Subcutaneous abdominal adipose tissue (tissue), 5 donors: Measurements from ENCODE around the gene EXOC6B.

Experiments
- H3K27ac ChIP-seq: one replicate; pipeline ENCODE4 v1.7.0; 2013; ENCODE audit warnings: low read depth, mild to moderate bottlenecking, inconsistent platforms, low read length, moderate library complexity
- H3K27me3 ChIP-seq, 5 donors: one replicate each; pipeline ENCODE4 v1.7.0; 2013; ENCODE audit warnings: low read length in 5 of 5, inconsistent platforms in 1 of 5; ENCODE audit not compliant: control insufficient read depth in 5 of 5, insufficient read depth in 4 of 5
- H3K36me3 ChIP-seq, 5 donors: one replicate each; pipeline ENCODE4 v1.7.0; 2013; ENCODE audit warnings: low read length in 5 of 5; ENCODE audit not compliant: control insufficient read depth in 5 of 5, insufficient read depth in 5 of 5
- H3K4me1 ChIP-seq, 5 donors: one replicate each; pipeline ENCODE4 v1.7.0; 2013; ENCODE audit warnings: low read length in 5 of 5, mild to moderate bottlenecking in 3 of 5, moderate library complexity in 1 of 5; ENCODE audit not compliant: control insufficient read depth in 5 of 5, insufficient read depth in 5 of 5
- H3K4me3 ChIP-seq, 5 donors: one replicate each; pipeline ENCODE4 v1.7.0; 2013; ENCODE audit warnings: low read length in 5 of 5, low read depth in 1 of 5
- H3K9ac ChIP-seq, 5 donors: one replicate each; pipeline ENCODE4 v1.7.0; 2013; ENCODE audit warnings: low read length in 5 of 5, mild to moderate bottlenecking in 4 of 5, moderate library complexity in 3 of 5
- H3K9me3 ChIP-seq, 5 donors: one replicate each; pipeline ENCODE4 v1.7.0; 2013; ENCODE audit warnings: low read length in 5 of 5; ENCODE audit not compliant: control insufficient read depth in 5 of 5
- donor health status: healthy.
- donor health status: healthy.
- donor health status: healthy.
- donor health status: healthy.
- donor health status: healthy.

Gene EXOC6B

DNA sequence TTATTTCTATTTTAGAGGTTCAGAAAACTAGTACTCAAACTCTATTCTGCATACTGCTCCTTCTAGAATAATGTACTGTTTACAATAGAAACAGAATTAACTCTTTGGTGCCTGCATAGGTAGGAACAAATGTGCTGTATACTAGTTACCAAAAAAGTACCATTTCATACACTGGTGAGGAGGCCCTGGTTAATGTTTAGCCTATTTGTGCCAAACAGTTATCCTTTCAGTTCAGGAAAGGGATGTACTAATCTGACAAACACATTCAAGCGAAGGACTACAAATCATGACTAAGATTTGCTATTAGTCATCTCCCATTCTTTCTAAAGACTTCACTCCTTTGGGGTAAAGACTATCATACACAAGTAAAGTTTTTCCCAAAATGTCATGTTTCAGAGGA lies 47.4 kb downstream of the EXOC6B start:
- Histone ChIP-seq H3K9ac (no peak overlapping the region), H3K27me3 (no peaks in the 10 kb centered on the region), H3K27ac (no peak overlapping the region), H3K4me1 (peaks cover 0 to 23% (median 17%) of the 10 kb centered on the region in 5 donors), H3K9me3 (peaks cover 0 to 7% (median 0%) of the 10 kb centered on the region in 5 donors), H3K36me3 (peaks cover 0 to 3% (median 0%) of the 10 kb centered on the region in 5 donors), H3K4me3 (no peak overlapping the region)

DNA sequence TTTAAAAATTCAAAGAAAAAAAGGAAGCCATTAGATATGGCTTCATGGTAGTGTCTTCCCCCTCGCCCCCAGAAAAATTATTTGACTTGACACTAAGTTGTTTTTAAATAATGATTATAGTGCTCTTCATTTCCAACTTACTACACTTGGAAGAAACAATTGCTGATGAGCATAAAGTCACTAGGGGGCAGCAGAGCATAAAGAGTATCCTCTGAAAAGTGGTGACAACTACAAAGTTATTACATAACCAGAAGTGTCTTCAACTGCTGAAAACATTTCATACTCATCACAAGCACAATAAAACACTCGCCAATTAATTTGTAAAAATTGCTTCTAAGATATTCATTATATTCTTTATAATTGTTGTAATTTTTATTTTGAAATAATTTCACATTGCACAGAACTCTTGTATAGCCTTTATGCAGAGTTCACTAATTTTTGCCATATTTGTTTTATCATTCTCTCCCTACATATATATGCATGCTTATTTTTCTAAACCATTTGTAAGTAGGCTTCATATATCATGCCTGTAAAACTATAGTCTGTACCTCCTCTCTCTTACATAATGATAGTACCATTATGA lies 54.9 kb downstream of the EXOC6B start:
- H3K4me1 ChIP-seq: peaks cover 0 to 3% (median 0%) of the 10 kb centered on the region in 5 donors
- H3K27ac ChIP-seq: no peak overlapping the region
- no peaks in the 10 kb centered on the region for H3K9me3 ChIP-seq
- H3K9ac ChIP-seq: no peak overlapping the region
- no peaks in the 10 kb centered on the region for H3K27me3 ChIP-seq
- no peaks in the 10 kb centered on the region for H3K36me3 ChIP-seq
- no peak overlapping the region for H3K4me3 ChIP-seq

DNA sequence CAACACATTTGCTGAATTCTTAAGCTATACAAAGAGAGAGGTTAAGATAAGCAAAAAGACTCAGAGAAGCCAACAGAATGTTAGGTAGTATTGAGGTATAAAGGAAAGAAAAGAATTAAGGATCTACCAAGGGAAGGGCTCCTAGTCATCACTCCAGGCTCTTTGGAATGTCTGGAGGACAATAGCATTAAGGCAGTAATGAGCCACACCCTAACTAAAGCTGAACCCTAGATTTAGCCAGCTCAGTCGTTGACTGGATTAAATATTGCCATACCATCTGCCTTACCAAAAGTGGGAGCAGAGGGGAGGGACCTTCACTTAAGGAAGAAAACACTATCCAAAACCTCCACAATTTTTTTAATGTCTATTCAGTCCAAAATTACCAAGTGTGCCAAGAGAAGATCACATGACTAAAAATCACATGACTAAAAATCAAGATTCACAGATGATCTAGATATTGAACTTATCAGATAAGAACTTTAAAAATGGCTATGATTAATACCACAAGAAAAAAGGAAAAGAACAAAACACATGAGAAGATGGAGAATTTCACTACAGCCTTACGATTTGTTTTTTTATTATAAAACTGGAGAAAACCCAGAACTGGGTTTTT lies 59.7 kb downstream of the EXOC6B start:
- Histone ChIP-seq H3K4me3 (no peak overlapping the region), H3K27ac (no peak overlapping the region), H3K36me3 (peaks cover 0 to 3% (median 0%) of the 10 kb centered on the region in 5 donors), H3K9ac (no peak overlapping the region), H3K27me3 (no peaks in the 10 kb centered on the region), H3K9me3 (peaks cover 2 to 14% (median 10%) of the 10 kb centered on the region in 5 donors), H3K4me1 (peaks cover 0 to 2% (median 0%) of the 10 kb centered on the region in 5 donors)

DNA sequence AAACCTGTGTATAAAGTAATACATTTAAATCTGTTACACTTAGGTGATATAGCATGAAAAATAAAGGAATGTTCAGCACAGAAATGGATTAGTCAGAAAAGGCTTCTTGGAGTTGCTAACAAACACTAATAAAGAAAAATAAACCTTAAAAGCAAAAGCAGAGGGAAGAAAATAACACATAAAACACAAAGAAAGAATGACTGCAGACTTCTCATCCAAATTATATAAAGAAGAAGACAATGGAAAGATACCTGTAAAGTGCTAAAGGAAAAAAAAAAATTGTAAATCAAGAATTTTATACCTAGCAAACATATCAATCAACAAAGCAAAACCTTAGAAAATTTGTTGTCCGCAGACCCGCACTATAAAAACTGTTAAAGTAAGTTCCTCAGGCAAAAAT lies 63.6 kb downstream of the EXOC6B start:
- peaks cover 0 to 3% (median 0%) of the 10 kb centered on the region in 5 donors for H3K36me3 ChIP-seq
- peaks cover 2 to 14% (median 10%) of the 10 kb centered on the region in 5 donors for H3K9me3 ChIP-seq
- H3K27ac ChIP-seq: no peak overlapping the region
- H3K4me1 ChIP-seq: no peaks in the 10 kb centered on the region
- no peak overlapping the region for H3K9ac ChIP-seq
- no peak overlapping the region for H3K4me3 ChIP-seq
- H3K27me3 ChIP-seq: no peaks in the 10 kb centered on the region

DNA sequence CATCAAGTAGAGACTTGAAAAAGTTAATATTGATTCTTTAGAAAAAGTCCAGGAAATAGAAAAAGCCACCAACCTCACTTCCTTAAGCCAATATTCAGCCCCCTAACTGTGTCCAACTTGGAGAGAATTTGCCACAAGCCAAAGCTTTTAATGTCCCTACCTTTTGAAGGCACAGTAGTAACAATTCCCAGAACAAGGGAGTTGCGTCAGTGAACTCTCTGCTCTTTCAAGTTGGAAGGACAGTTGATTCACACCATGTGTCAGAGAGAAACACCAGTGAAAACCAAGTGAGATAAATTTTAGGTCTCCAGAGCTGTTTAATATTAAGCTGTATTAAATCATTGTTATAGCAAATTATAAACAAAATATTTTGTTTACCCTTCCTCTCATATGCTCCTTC lies 66.1 kb downstream of the EXOC6B start:
- peaks cover 0 to 3% (median 0%) of the 10 kb centered on the region in 5 donors for H3K36me3 ChIP-seq
- no peak overlapping the region for H3K27ac ChIP-seq
- peaks cover 0 to 5% (median 0%) of the 10 kb centered on the region in 5 donors for H3K4me1 ChIP-seq
- peaks cover 2 to 14% (median 10%) of the 10 kb centered on the region in 5 donors for H3K9me3 ChIP-seq
- H3K27me3 ChIP-seq: no peaks in the 10 kb centered on the region
- H3K4me3 ChIP-seq: no peak overlapping the region
- no peak overlapping the region for H3K9ac ChIP-seq

DNA sequence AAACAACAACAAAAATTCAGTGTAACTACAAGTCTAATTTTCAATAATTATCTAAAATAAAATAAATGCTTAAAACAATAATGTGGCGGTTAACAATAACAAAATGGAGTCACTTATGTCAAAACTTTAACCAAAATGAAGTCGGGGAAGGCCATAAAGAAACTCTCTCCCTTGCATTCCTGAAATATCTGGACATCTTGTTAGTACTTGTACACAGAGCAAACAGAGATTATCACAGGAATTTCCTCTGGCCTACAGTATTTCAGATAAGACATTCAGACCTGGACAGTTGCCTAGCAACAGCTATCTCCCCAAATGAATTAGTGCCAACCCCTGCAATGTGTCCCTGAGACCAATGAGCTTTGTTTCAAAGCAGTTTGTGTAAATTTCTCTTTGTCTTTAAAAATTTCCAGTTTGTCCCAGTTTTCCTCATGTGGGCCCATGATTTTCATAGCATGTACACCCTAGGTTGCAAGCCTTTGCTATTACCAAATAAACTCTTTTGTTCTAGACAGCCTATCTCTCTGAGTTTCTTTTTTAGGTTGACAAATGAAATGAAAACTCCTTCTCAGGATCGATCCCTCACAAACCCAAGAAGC lies 68.6 kb downstream of the EXOC6B start:
- H3K4me3 ChIP-seq: no peak overlapping the region
- peaks cover 0 to 7% (median 6%) of the 10 kb centered on the region in 5 donors for H3K9me3 ChIP-seq
- no peak overlapping the region for H3K27ac ChIP-seq
- H3K36me3 ChIP-seq: no peaks in the 10 kb centered on the region
- H3K9ac ChIP-seq: no peak overlapping the region
- no peaks in the 10 kb centered on the region for H3K27me3 ChIP-seq
- peaks cover 0 to 5% (median 0%) of the 10 kb centered on the region in 5 donors for H3K4me1 ChIP-seq

DNA sequence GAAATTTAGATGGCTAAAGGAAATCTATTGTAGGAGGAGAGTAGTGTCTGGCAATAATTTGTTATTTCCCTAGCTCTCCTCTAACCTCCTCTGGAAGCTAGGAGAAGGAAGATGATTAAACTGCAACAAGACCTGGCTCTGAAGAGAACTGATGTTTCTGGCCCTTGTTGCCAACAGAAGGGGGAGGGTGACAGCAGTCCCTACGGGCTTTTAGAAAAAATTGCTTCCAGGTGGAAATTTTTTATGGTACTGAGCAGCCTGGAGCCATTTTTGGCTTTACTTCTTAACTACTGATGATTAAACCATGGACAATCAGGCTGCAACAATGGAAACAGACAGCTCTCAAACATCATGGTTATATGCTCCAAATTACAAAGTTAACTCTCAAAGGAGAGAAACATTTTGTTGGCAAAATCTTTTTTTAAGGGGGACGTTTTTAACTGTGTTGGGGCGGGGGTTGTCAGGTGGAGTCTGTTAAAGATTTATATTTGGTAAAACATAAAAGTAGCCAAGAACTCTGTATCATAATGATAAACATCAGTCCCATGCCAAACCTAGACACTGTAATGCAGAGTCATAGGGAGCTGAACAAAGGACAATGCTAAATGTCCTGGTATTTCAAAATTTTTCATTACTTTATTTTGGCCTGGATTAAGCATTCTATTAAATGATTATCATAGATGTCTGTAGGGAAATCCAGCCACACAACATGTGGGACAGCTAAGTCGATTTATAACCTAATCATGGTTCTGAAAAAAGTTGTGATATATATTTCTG lies 70.0 kb downstream of the EXOC6B start:
- Histone ChIP-seq H3K4me1 (peaks cover 0 to 5% (median 0%) of the 10 kb centered on the region in 5 donors), H3K9ac (no peak overlapping the region), H3K27me3 (no peaks in the 10 kb centered on the region), H3K27ac (no peak overlapping the region), H3K9me3 (no peaks in the 10 kb centered on the region), H3K4me3 (no peak overlapping the region), H3K36me3 (no peaks in the 10 kb centered on the region)

DNA sequence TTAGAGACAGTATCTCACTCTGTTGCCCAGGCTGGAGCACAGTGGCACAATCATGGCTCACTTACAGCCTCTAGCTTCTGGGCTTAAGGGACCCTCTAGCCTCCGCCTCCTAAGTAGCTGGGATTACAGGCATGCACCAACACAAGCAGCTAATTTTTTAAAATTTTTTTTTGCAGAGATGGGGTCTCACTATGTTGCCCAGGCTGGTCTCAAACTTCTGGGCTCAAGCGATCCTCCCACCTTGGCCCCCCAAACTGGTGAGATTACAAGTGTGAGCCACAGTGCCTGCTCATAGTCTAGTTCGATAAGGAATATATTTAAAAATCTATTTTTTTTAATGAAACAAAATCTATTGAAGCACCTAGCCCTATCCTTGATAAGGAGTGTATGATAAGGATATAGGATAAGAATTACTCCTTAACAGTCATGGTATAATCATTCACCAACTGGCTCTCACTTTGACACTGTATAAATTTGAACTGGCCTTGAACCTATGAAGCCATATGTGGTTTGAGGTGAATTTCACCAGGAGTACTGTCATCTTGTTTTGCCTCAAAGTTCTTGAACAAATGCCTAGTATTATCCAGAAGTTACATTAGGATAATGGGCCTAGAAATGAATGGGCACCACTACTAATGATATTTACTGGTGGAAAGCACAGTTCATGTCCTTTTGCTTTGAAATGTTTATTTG lies 71.1 kb downstream of the EXOC6B start:
- H3K4me3 ChIP-seq: no peak overlapping the region
- no peak overlapping the region for H3K9ac ChIP-seq
- no peak overlapping the region for H3K27ac ChIP-seq
- H3K4me1 ChIP-seq: peaks cover 0 to 5% (median 0%) of the 10 kb centered on the region in 5 donors
- H3K9me3 ChIP-seq: no peaks in the 10 kb centered on the region
- H3K27me3 ChIP-seq: no peaks in the 10 kb centered on the region
- no peaks in the 10 kb centered on the region for H3K36me3 ChIP-seq

DNA sequence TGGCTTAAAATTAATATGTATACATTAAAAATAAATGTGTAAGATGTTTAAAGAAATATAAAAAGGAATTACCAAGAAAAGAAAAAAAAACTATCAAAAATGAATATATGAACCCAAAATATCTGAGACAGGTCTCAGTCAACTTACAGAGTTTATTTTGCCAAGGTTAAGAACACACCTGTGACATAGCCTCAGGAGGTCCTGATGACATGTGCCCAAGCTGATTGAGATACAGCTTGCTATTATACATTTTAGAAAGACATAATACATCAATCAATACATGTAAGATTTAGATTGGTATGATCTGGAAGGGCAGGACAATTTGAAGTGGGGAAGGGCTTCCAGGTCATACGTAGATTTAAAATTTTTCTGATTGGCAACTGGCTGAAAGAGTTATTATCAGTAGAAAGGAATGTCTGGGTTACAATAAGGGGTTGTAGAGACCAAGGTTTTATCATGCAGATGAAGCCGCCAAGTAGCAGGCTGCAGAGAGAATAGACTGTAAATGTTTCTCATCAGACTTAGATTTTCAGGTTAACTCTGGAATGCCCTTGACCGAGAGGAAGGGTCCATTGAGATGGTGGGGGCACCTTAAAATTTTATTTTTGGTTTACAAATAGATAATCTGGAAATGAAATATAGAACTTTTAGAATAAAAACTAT lies 74.7 kb downstream of the EXOC6B start:
- Histone ChIP-seq H3K4me1 (peaks cover 0 to 5% (median 0%) of the 10 kb centered on the region in 5 donors), H3K4me3 (no peak overlapping the region), H3K9ac (no peak overlapping the region), H3K36me3 (no peaks in the 10 kb centered on the region), H3K9me3 (no peaks in the 10 kb centered on the region), H3K27me3 (no peaks in the 10 kb centered on the region), H3K27ac (no peak overlapping the region)
